A673 (cell line): ENCODE data around the gene TMEM236. TPM values are rescaled to one million over a fixed set of nuclear protein-coding genes. Genes with fewer than 3 reads are reported as not detected.

Source experiments
- Bru-seq: library from RNA; stranded (reverse); fragments of 400-500 nt; gene quantifications from one replicate; lab custom pipeline; 2021; lab: Mats Ljungman, UMichigan
- BruChase-seq, 2 experiments: library from RNA; stranded (reverse); fragments of 400-500 nt; gene quantifications; one replicate each; lab custom pipeline; 2021; lab: Mats Ljungman, UMichigan
- BruUV-seq: library from RNA; stranded (reverse); fragments of 400-500 nt; replicated peaks from 2 replicates; lab custom pipeline; 2021; lab: Mats Ljungman, UMichigan
- CTCF ChIA-PET: fragments of 300-600 bp; sonication (Branson Sonifier 250); formaldehyde crosslinking; loops from one replicate; lab custom pipeline; 2022; ENCODE audit warnings: antibody characterized with exemption; lab: Charles Lee
- POLR2A ChIA-PET: fragments of 300-600 bp; sonication (Branson Sonifier 250); formaldehyde crosslinking; loops from one replicate; lab custom pipeline; 2022; ENCODE audit warnings: antibody characterized with exemption; ENCODE audit not compliant: low non-redundant PET; lab: Charles Lee
- DNase-seq: peaks from one replicate; pipeline ENCODE4 v3.0.0-alpha.2; 2015; ENCODE audit warnings: low spot score
- H3K27ac ChIP-seq: fragments of 200-600 bp; sonication (generic); 2 replicates; pipeline ENCODE4 v1.5.1; 2016; ENCODE audit warnings: mixed run types, low read depth, mild to moderate bottlenecking, mixed read lengths, antibody characterized with exemption, low read length; ENCODE audit not compliant: poor library complexity, severe bottlenecking
- H3K27me3 ChIP-seq: fragments of 200-600 bp; sonication (generic); replicated peaks from 2 replicates; pipeline ENCODE4 v1.6.1; 2017; ENCODE audit warnings: mixed run types, low read depth, mild to moderate bottlenecking, mixed read lengths, antibody characterized with exemption, low read length; ENCODE audit not compliant: insufficient read depth, poor library complexity
- H3K36me3 ChIP-seq: fragments of 200-600 bp; sonication (generic); 2 replicates; pipeline ENCODE4 v1.6.1; 2016; ENCODE audit warnings: mixed run types, mild to moderate bottlenecking, mixed read lengths, antibody characterized with exemption, low read length; ENCODE audit not compliant: insufficient read depth, poor library complexity, severe bottlenecking
- H3K4me1 ChIP-seq: fragments of 200-600 bp; sonication (generic); 2 replicates; pipeline ENCODE4 v1.6.1; 2017; ENCODE audit warnings: mixed run types, mild to moderate bottlenecking, mixed read lengths, antibody characterized with exemption, low read length; ENCODE audit not compliant: insufficient read depth, poor library complexity, severe bottlenecking
- H3K4me3 ChIP-seq: fragments of 200-600 bp; sonication (generic); 2 replicates; pipeline ENCODE4 v1.5.1; 2016; ENCODE audit warnings: low read depth, mixed run types, mild to moderate bottlenecking, mixed read lengths, low read length; ENCODE audit not compliant: poor library complexity, severe bottlenecking
- H3K9me3 ChIP-seq: fragments of 200-600 bp; sonication (generic); 2 replicates; pipeline ENCODE4 v1.6.1; 2016; ENCODE audit warnings: mixed run types, low read depth, mild to moderate bottlenecking, mixed read lengths, antibody characterized with exemption, low read length; ENCODE audit not compliant: poor library complexity, severe bottlenecking
- EZH2 ChIP-seq: fragments of 200-600 bp; sonication (generic); IDR thresholded peaks from 2 replicates; pipeline ENCODE4 v1.6.1; 2017; ENCODE audit warnings: borderline replicate concordance, low read depth, mild to moderate bottlenecking, mixed read lengths, antibody characterized with exemption, low read length; ENCODE audit not compliant: poor library complexity, severe bottlenecking
- intact Hi-C: fragments of 100-400 bp; cut with micrococcal nuclease; formaldehyde crosslinking; loops from one replicate; pipeline ENCODE4 v1.10.0; 2022; ENCODE audit not compliant: unreplicated experiment
- long read RNA-seq: library from polyadenylated mRNA; stranded (forward); transcript quantifications from one replicate; pipeline ENCODE4 v2.0.0, GENCODE V29; 2022
- total RNA-seq: library from RNA; stranded (reverse); gene quantifications from 2 replicates; pipeline ENCODE4 v1.2.3, GENCODE V29; 2021
- TF ChIP-seq, protein P1 (sequence below): fragments of 300-800, 200-600 bp; sonication (generic); conservative IDR thresholded peaks from 2 replicates; pipeline ENCODE4 v1.5.1; 2017; ENCODE audit warnings: low read depth, mild to moderate bottlenecking, antibody characterized with exemption, low read length, moderate library complexity, mixed read lengths

TMEM236 gene
- total RNA-seq (0.06 and 0.13 TPM in 2 replicates), Bru-seq, nascent RNA (percentile 22 among the genes with signal in this experiment), BruChase-seq, experiment 1, labeled RNA remaining after a 2-hour chase (percentile 26 among the genes with signal in this experiment), BruChase-seq, experiment 2, labeled RNA remaining after a 6-hour chase (percentile 38 among the genes with signal in this experiment)
- long read RNA-seq = 0 reads

- no peak within 1 kb of the TSS for H3K4me3 ChIP-seq
- no peaks in the 10 kb centered on the region for H3K27me3 ChIP-seq
- TF ChIP-seq EZH2 = no peak
- TF ChIP-seq, protein P1, sequence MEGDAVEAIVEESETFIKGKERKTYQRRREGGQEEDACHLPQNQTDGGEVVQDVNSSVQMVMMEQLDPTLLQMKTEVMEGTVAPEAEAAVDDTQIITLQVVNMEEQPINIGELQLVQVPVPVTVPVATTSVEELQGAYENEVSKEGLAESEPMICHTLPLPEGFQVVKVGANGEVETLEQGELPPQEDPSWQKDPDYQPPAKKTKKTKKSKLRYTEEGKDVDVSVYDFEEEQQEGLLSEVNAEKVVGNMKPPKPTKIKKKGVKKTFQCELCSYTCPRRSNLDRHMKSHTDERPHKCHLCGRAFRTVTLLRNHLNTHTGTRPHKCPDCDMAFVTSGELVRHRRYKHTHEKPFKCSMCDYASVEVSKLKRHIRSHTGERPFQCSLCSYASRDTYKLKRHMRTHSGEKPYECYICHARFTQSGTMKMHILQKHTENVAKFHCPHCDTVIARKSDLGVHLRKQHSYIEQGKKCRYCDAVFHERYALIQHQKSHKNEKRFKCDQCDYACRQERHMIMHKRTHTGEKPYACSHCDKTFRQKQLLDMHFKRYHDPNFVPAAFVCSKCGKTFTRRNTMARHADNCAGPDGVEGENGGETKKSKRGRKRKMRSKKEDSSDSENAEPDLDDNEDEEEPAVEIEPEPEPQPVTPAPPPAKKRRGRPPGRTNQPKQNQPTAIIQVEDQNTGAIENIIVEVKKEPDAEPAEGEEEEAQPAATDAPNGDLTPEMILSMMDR = no peak
- BruUV-seq = no TSS peak
- ChIA-PET POLR2A (no interaction called here), CTCF (interaction anchor here (0.6 kb wide), 1 partner anchor 8 kb away, joined by 8 read pairs; no protein-coding TSS in a partner anchor)
- H3K4me1 ChIP-seq = no peaks in the 10 kb centered on the region
- no peak within 1 kb of the TSS for H3K27ac ChIP-seq
- intact Hi-C loops = no loop called here
- no peaks in the 10 kb centered on the region for H3K9me3 ChIP-seq
- no peak for DNase-seq
- H3K36me3 ChIP-seq = no peaks in the 10 kb centered on the region
Measured at GRCh38 chr10:17751781-17752445, at the start of gene TMEM236. Gene TMEM236 (plus strand): TSS chr10:17752201. CDS start chr10:17752296, 95 bp downstream.

DNA sequence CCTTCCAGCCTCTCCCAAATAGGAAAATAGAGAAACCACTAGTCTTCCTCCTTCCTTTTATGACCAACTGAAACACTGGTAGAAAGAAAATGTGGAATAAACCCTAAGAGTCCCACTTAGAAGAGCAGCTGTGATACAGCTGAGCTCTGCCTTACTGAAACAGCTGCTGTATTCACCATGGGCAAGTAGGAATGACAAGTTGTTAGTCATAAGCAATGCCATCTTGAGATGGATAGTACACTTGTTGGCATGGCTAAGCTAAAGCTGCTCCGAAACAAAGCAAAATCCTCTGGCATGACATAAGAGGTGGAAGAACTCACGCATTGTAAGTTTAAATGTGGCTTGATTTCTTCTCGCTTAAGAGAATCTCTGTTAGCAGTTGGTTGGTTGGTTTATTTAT lies 48.3 kb upstream of the TMEM236 start:
- Histone ChIP-seq H3K4me3 (no peak overlapping the region), H3K36me3 (peaks cover 7% of the 10 kb centered on the region), H3K27ac (no peak overlapping the region), H3K27me3 (no peaks in the 10 kb centered on the region), H3K4me1 (no peaks in the 10 kb centered on the region), H3K9me3 (no peaks in the 10 kb centered on the region)
- no peak for TF ChIP-seq EZH2
- TF ChIP-seq, protein P1 = no peak
- intact Hi-C loops = no loop called here
- no peak for DNase-seq
- ChIA-PET POLR2A (no interaction called here), CTCF (no interaction called here)
- BruUV-seq = no TSS peak

DNA sequence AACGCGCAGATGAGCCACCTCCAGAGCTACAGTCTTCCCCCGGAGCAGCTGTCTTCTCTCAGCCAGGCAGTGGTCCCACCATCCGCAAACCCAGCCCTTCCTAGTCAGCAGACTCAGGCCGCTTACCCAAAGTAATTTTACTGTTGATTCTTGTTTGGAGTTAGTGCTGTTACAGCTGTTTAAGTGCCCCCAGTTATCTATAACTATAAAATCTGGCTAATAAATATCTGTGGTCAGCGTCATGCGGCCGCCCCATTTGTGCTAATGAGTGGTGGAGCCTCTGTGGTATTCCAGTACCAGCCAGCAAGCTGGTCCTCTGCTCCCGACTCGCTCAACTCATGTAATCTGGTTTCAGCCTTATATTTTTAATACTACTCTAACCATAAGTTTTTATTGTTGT lies 43.2 kb upstream of the TMEM236 start:
- BruUV-seq = no TSS peak
- CTCF ChIA-PET = no interaction called here

More for the DNA sequence above, 43.2 kb upstream of the TMEM236 start:
- Histone ChIP-seq H3K4me1 (no peaks in the 10 kb centered on the region), H3K27me3 (no peaks in the 10 kb centered on the region), H3K36me3 (peaks cover 9% of the 10 kb centered on the region), H3K9me3 (no peaks in the 10 kb centered on the region), H3K27ac (no peak overlapping the region), H3K4me3 (no peak overlapping the region)
- POLR2A ChIA-PET = no interaction called here
- no peak for DNase-seq
- TF ChIP-seq, protein P1 = no peak
- TF ChIP-seq EZH2 = no peak
- intact Hi-C loops = no loop called here
